HG03039 (cell line): Measurements from ENCODE around the gene SLFNL1.

Source experiments
- ATAC-seq: cut with Tn5 transposase; IDR thresholded peaks from one replicate; pipeline ENCODE4 v1.9.1; 2021; ENCODE audit warnings: mild to moderate bottlenecking, moderate library complexity; ENCODE audit not compliant: unreplicated experiment

The SLFNL1 gene

GRCh38 chr1:40987439-40988276 is 33.9 kb downstream of the SLFNL1 start:
- ATAC-seq: no peak

GRCh38 chr1:40986956-40987355 is 34.6 kb downstream of the SLFNL1 start:
- ATAC-seq: no peak

- ATAC-seq: no peak
Observed at GRCh38 chr1:40986328-40986783, 35.2 kb downstream of the SLFNL1 start.

GRCh38 chr1:40985875-40986274 is 35.6 kb downstream of the SLFNL1 start:
- ATAC-seq: no peak

- no peak for ATAC-seq
Observed at GRCh38 chr1:40985161-40985560, 36.4 kb downstream of the SLFNL1 start.

- ATAC-seq: no peak
Observed at GRCh38 chr1:40984531-40984930, 37.0 kb downstream of the SLFNL1 start.

GRCh38 chr1:40984066-40984465 is 37.5 kb downstream of the SLFNL1 start:
- ATAC-seq: no peak

- no peak for ATAC-seq
Observed at GRCh38 chr1:40983286-40983685, 38.2 kb downstream of the SLFNL1 start.

GRCh38 chr1:40982721-40983120 is 38.8 kb downstream of the SLFNL1 start:
- no peak for ATAC-seq

- ATAC-seq: no peak
Observed at GRCh38 chr1:40981691-40982448, 39.7 kb downstream of the SLFNL1 start.

GRCh38 chr1:40980453-40981121 is 40.9 kb downstream of the SLFNL1 start:
- ATAC-seq: no peak

- peak; percentile 8 for ATAC-seq
Observed at GRCh38 chr1:40980068-40980452, 41.5 kb downstream of the SLFNL1 start.

GRCh38 chr1:40979241-40980067 is 42.1 kb downstream of the SLFNL1 start, which contains the start of gene CTPS1:
Gene CTPS1 (plus strand): TSS chr1:40979696. CDS start chr1:40983291, 3,595 bp downstream.
- peak; percentile 82 for ATAC-seq

GRCh38 chr1:40978886-40979240 is 42.7 kb downstream of the SLFNL1 start:
- ATAC-seq: no peak

GRCh38 chr1:40977716-40978115 is 43.8 kb downstream of the SLFNL1 start:
- ATAC-seq: no peak

- ATAC-seq: no peak
Observed at GRCh38 chr1:40976952-40977690, 44.4 kb downstream of the SLFNL1 start.

GRCh38 chr1:40974945-40975344 is 46.6 kb downstream of the SLFNL1 start:
- no peak for ATAC-seq

- no peak for ATAC-seq
Observed at GRCh38 chr1:40973912-40974311, 47.6 kb downstream of the SLFNL1 start.

GRCh38 chr1:40971966-40972365 is 49.6 kb downstream of the SLFNL1 start:
- ATAC-seq: no peak

- ATAC-seq: no peak
Observed at GRCh38 chr1:40969445-40969844, 52.1 kb downstream of the SLFNL1 start.
